ENCODE measurements around the gene ENHO.
"Not testable (repeated sequence)": the region's sequence is repeated elsewhere in the genome, so short reads cannot be mapped to it uniquely, and the experiment has no call there.

ENHO gene

GRCh38 chr9:34536685-34537084, 13.9 kb upstream of the ENHO start:
- TF ChIP-seq CTCF (conservative IDR thresholded peaks at IDR 0.05; ENCODE audit: control insufficient read depth, insufficient read depth, low read depth, low read length) = no peak
- DNase-seq (ENCODE audit: low read depth) = no peak
- no peak overlapping the region for H3K4me3 ChIP-seq (ENCODE audit: control insufficient read depth, low read depth, low read length)

- not testable (repeated sequence) for DNase-seq (ENCODE audit: low read depth); H3K4me3 ChIP-seq (ENCODE audit: control insufficient read depth, low read depth, low read length)
Measured at GRCh38 chr9:34532041-34532440, 9.3 kb upstream of the ENHO start.

DNA sequence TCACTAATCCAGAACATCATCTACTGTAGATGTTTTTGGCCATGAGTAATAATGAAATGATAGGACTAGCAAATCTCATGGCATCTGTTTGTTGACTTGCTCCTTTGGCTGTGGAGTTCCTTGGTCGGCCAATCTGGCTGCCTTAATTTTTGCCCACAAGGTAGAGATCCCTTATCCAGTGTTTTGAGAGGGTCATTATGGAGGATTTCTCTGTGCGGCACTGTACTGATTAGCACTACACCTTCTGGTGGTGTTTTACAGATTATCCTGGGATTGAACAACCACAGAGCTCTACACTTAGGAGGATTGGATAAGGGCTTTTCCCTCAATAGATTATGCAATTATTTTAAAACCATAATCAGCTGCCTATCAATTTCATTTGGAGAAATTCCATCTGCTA, 3.2 kb upstream of the ENHO start:
- DNase-seq (ENCODE audit: low read depth) = no peak
- TF ChIP-seq CTCF (conservative IDR thresholded peaks at IDR 0.05; ENCODE audit: control insufficient read depth, insufficient read depth, low read depth, low read length) = no peak

DNA sequence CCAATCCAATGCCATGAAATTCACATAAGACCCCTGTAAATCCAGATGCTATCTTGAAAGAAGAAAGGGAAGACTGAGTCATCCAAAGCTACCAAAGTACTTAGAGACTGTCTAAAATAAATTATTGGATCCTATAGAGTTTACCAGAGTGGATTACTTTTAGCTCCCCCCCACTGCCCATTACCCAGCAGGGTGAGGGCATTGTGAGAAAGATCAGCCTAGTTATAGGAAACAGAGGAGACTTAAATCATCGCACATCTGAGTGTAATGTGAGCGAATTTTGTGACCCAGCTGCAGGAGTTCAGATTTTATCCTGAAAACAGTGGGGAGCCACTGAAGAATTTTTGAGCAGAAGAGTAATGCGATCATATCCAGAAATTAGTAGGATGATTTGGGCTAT, 1.6 kb upstream of the ENHO start:
- H3K4me3 ChIP-seq (ENCODE audit: control insufficient read depth, low read depth, low read length) = no peak overlapping the region
- no peak for TF ChIP-seq CTCF (conservative IDR thresholded peaks at IDR 0.05; ENCODE audit: control insufficient read depth, insufficient read depth, low read depth, low read length)
- no peak for DNase-seq (ENCODE audit: low read depth)

More for the DNA sequence above, 3.2 kb upstream of the ENHO start:
- H3K4me3 ChIP-seq (ENCODE audit: control insufficient read depth, low read depth, low read length) = no peak overlapping the region

GRCh38 chr9:34522091-34522887, 501 bp downstream of the ENHO start:
- DNase-seq (ENCODE audit: low read depth) = no peak
- no peak overlapping the region for H3K4me3 ChIP-seq (ENCODE audit: control insufficient read depth, low read depth, low read length)
- no peak for TF ChIP-seq CTCF (conservative IDR thresholded peaks at IDR 0.05; ENCODE audit: control insufficient read depth, insufficient read depth, low read depth, low read length)

GRCh38 chr9:34521406-34522045, 1.3 kb downstream of the ENHO start:
- TF ChIP-seq CTCF (conservative IDR thresholded peaks at IDR 0.05; ENCODE audit: control insufficient read depth, insufficient read depth, low read depth, low read length) = no peak
- DNase-seq (ENCODE audit: low read depth) = no peak

More at GRCh38 chr9:34521406-34522045, 1.3 kb downstream of the ENHO start:
- no peak overlapping the region for H3K4me3 ChIP-seq (ENCODE audit: control insufficient read depth, low read depth, low read length)

All from fibroblast of mammary gland (primary cell).